ENCODE results near the gene PDS5B.

DNA sequence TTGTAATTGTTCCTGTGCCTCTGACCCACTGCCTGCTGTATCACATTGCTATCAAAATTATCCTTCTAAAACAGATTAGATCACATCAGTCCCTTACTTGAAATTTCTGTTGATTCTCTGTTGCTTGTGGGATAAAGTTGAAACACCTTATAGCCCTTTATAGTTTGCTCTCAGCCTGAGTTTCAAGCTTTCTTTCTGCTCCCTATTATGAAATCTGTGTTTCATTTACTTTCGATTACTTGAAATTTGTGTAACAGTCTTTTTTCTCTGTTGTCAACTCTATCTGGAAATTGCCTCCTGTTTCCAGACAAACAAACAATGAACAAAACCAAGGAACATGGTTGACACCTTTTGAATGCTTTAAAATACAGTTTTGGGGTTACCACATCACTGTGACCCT lies 167.9 kb downstream of the PDS5B start:
- TF ChIP-seq EZH2 (IDR thresholded peaks at IDR 0.05; ENCODE audit: insufficient read depth, poor library complexity, severe bottlenecking) (no peak), EZH2phosphoT487 (IDR thresholded peaks at IDR 0.05; ENCODE audit: insufficient read depth, low read depth) (no peak)
